ENCODE data around the gene ZNF335.

DNA sequence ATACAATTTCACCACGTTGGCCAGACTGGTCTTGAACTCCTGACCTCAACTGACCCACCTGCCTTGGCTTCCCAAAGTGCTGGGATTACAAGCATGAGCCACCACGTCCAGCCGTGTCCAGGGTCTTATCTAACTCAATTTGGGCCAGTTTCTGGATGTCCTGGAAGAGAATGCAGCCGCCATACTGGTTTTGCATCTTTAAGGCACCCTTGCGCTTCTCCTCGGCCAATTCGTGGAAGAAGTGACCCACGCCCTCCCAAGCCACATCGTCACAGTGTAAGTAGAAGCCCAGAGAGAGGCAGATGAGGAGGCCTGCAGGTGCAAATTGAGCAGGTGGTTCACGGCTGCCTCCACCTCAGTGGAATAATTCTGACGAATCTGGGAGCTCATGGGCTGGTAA, 3.7 kb upstream of the ZNF335 start:
- TF ChIP-seq GATA3 (IDR thresholded peaks at IDR 0.05; ENCODE audit: low read depth, low read length) (no peak), GATA2 (IDR thresholded peaks at IDR 0.05; ENCODE audit: low read depth, low read length) (no peak)

Data from SH-SY5Y (cell line).